ENCODE data around the gene LEMD2.
A peak's percentile ranks its signal among the peaks of the same experiment; 100 is the strongest.

Gene LEMD2

DNA sequence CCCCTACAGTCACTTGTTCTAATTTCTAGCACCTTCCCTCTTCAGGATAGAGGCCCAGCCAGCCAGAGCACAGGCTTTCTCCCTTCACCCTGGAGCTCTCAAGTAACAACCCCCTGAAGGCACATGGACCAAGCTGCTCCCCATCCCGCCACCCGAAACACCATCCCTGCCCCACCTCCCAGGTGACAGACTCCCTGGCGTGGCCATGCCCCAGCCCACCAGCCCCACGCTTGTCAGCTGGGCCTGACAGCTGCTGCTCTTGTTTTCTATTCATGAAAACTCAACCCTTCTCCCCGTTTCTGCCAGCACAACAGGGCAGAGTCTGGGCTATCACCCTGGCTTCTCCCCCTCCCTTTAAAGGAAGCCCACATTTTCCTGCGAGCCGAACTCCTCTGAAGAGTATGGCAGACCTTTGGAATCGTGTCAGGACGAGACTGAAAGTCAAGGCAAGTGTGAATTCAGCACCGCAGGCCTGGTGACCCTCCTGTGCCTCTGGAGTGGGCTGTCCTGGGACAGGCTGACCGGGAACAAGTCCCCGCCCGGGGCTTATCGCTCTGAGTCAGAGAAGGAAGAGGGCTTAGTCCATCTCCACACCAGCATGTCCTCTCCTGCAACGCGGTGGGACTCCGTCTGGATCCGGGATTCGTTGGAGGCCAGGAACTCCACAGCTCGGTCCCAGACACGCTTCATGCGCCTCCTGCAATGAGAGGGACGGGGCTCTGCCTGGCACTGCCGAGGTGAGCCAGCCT lies 16.7 kb downstream of the LEMD2 start:
- no peak for DNase-seq

DNA sequence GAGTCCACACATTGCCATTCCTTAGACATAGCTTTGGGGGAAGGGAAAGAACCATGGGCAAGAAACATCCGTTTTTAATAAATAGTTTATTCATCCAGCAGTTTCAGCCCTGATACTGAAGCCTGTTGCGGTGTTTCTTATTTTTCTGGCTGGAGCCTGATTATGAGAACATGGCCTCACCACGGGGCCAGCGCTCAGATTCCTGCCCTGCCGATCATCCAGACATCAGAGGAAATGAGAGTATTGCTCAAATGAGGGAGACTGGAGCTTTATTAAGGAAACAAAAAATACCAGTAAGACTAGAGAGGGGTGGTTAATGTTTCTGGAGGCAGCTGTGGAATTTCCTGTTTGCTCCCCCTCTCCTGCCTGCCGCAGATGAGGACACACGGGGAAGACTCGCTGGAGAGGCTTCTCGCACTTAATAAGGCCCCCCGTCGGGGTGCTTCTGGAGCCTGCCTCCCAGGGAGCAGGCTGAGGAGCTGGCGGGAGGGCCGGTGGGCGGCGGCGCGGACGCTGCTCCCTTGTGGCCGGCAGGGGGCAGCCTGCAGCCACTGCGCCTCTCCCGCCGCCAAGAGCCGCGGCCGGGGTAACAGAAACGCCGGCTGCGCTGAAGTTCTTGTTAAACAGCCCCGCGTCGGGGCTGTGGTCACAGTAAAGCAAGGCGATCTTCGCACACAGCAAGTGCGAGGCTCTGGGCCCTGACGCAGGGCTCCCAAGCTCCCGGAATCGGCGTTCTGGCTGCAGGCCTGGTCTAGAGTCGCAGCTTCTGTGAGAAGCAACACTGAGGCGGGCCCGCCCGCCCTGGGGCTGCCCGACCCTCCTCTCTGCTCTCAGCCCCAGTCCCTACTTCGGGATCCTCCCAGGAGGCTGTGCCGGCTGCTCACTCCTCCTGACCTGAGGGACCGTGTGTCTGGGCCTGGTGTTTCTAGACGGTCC lies 17.5 kb downstream of the LEMD2 start:
- DNase-seq, result peak; percentile 84

DNA sequence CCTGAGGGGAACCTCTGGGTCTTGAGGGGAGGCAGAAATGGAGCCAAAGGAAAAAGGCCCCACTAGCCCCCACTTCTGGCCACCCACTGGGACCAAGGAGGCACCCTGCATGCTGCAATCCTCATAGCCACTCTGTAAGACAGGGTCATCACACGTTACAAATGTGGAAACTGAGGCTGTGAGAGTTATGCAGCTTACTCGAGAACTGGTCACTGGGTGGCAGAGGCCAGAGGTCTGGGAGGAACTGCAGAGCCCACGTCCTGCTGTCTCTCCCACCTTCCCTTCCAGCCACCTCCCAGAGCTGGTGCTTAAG lies 18.1 kb downstream of the LEMD2 start:
- DNase-seq, result no peak

DNA sequence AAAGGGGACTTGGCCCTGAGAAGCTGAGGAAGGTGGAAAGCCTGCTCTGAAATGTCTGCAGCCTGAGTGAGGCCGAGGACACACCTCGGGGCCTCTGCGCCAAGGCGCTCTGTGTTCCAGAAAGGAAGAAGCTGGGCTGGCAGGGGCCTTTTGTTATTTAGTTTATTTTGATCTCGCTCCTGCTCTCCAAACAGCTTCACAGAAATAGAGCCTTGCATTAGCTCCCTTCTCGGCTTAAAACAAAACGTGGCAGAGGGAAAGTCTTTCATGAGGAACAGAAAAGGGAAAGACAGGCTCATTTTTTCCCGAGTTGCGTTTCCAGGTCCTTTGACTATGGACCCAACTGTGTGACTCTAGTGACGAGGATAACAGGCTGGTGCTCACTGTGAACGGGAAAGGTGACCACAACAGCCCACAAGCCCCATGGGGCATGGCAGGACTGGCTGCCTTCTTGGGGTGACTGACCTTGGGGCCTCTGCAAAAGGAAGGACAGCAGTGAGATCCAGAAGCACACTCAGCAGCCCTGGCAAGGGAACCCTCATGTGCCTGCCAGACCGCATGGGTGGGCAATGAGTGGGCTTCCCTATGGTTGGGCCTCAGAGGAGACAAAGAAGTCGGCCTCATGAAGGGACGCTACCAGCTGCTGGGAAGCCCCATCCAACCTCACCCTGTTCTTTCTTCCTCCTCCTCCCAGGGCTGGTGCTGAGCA lies 18.7 kb downstream of the LEMD2 start:
- no peak for DNase-seq

DNA sequence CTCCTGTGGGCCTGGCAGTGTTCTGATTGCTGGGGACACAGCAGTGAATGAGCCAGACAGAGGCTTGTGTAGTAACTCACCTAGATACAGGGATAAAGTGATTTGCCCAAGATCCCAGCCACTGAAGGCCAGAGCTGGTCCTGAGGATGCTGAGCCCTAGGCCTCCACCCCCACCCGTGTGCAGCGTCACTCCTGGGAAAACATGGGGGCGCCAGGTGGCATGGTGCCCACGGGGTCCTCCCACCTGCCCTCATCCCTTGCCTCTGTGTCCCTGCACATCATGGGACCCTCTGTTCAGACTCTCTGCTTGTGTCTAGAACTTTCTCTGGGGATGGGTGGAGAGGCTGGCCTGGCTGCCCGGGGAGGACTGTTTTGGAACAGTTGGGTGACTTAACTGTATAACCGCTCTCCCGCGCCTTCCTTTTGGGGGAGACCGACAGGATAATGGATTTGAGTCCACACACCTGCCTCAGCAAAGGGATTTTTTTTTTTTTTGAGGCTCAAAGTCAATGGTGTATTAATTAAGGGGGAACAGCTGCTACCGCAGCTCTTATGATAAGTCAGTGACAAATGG lies 19.6 kb downstream of the LEMD2 start:
- DNase-seq, result no peak

DNA sequence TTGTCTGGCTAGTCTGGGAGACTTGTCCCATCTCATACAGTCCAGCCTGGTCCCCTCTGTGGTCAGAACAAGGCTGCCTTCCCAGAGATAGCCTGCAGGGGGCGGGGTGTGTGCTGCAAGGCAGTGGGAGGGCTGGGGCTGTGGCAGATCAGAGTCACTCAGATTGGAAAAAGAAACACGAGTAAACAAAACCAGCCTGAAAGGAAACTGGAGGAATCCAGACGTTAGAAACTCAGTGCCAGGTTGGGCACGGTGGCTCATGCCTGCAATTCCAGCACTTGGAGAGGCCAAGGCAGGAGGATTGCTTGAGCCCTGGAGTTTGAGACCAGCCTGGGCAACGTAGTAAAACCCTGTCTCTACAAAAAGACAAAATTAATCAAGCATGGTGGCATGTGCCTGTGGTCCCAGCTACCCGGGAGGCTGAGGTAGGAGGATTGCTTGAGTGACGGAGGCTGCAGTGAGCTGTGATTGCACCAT lies 20.2 kb downstream of the LEMD2 start:
- DNase-seq, result peak; percentile 84

DNA sequence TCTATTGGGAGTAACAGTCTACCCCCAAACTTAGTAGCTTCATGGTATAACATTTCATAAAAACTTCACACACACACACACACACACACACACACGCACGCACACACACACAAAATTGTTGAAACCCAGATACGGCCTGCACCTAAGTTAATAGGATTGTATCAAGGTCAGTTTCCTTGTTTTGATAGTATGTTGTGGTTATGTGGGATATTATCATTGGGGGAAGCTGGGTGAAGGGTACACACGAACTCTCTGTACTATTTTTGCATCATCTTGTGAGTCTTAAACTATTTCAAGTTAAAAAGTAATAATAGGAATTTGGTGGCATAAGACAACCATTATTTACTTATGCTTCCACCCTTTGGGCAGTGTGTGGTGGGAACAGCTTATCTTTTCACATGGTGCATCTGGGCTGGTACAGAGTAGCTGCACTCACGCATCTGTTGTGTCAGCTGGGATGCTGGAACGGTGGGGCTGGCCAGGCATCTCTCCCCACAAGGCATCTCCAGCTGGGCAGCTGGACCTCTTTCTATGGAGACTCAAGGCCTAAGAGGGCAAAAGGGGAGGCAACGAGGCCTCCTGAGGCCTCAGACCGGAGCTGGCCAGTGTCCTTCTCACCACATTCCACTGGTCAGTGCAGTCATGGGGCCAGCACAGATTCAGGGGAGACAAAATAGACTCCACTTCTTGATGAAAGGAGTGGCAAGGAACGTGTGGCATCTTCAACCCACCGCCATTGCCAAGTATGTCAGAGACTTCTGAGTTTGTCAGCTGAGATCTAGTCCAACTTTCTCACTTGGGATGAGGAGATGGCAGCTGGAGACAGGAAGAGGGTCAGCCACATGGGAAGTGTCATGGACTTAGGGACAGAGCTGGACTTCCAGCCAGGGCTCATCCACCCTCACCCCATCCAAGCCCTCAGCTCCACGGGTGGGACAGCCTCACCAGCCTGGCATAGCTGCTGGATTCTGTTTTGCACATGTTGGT lies 21.7 kb downstream of the LEMD2 start:
- DNase-seq, result no peak

DNA sequence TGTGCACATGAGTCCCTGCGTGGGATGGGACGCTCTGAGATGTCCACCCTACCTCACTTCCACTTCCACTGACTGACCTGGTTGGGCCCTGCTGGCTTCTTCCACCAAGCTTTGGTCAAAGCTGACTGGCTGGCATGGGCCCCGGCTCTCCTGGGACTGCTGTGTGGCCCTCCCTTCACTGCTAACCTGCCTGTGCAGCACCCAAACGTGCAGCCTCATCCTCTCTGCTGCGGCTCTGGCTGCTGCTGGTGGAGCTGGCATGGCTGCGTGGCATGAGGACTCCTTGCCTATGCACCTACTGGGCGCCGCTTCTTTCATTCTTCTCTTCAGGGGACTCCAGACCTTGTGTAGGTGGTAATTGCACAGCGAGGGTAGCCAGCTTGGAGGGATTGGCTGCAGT lies 23.6 kb downstream of the LEMD2 start:
- no peak for DNase-seq

DNA sequence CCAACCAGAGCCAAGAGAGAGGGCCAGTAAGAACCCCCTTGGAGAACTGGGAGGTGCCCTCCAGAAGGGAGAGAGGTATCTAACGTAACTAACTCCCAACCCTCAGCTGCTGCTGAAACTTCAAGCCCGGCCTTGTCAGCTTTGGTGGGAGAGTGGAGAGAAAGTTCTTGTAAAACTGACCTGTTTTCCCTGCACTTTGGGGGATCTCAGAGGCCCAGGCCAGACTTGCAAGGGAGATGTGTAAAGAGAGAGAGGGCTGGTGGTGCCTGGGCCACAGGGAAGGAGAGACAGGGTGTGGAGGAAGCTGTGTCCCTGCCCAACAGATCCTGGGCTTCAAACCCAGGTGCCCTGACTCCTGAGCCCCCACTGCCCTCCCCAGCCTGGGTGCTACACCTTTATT lies 24.9 kb downstream of the LEMD2 start:
- no peak for DNase-seq

DNA sequence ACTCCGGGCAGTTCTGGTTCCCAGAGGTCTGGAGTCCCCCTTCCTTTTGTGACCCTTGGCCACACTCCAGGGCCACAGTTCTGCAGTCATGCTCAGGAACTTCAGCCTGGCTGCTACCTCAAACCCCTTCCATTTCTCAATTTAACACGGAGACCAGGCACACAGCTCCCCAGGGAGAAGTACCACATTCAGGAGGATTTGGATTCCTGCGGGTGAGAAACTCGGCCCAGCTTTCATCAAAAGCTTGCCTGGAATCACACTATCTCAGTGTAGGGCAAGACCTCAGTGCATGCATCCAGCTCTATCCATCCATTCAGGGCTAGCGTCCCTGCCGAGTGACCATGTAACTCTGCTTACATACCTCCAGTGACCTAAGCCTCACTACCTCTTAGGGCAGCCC lies 25.4 kb downstream of the LEMD2 start:
- no peak for DNase-seq

DNA sequence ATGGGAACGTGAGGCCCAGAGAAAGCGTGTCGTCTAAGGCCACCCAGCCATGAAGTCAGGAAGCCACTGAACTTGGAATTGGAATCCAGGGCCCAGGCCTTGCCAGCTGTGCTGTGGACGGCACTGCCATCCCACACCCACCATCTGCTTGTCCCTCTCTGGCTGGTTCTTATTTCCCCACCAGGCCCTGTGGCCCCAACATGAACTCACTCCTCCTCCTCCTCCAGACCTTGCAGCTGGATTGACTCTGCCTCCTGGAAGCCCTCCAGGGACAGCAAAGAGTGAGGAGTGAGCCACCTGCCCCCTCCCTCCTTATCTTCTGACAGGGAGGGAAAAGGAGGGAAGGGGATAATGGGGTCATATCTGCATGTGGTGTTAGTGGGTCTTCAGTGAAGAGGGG lies 26.2 kb downstream of the LEMD2 start:
- no peak for DNase-seq

DNA sequence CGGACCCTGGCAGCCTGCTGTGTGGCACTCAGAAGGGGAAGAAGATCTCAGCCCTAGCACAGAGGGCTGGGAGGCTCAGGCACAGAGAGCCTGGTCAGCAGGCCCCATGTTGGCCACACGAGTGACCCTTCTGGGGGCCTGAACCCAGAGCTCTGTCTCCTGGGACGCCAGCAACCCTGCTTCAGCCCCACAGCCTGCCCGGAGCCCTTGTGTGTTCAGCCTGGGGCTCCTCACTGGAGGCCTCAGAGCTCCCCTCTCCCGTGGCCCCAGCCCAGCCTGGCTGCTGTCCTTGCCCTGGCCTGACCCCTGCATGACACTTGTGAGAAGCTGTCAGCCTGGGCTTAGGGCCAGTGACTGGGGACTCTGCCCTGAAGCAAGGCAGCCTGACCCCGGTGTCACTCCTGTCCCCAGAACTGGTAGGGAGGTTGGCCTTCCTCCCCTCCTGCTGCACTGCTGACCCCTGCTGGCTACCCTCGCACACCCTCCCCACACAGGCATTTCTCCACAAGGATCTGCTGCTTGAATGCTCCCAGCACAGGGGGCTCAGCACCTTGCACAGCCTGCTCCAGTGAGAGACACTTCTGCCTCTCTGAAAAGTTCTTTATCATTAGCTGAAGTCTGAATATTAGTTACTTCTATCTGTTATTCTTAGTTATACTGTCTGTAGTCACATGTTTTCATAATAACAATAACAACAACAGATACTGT lies 26.9 kb downstream of the LEMD2 start:
- DNase-seq, result no peak

DNA sequence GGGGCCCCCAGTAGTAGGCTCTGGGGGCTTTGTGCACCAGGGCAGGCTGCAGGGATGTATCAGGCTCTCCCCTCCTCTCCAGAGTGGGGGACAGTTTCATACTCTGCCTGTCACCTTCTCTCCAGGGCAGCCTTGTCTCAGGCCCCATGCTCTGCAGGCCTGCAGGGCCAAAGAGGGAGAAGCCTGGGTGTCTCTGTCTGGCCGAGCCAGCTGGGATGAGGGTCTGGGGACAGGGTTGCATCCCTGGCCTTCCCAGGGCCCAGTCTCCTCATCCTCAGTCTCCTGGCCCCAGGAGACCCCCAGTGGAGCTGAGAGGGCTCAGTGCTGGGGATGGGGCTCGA lies 27.4 kb downstream of the LEMD2 start:
- no peak for DNase-seq

DNA sequence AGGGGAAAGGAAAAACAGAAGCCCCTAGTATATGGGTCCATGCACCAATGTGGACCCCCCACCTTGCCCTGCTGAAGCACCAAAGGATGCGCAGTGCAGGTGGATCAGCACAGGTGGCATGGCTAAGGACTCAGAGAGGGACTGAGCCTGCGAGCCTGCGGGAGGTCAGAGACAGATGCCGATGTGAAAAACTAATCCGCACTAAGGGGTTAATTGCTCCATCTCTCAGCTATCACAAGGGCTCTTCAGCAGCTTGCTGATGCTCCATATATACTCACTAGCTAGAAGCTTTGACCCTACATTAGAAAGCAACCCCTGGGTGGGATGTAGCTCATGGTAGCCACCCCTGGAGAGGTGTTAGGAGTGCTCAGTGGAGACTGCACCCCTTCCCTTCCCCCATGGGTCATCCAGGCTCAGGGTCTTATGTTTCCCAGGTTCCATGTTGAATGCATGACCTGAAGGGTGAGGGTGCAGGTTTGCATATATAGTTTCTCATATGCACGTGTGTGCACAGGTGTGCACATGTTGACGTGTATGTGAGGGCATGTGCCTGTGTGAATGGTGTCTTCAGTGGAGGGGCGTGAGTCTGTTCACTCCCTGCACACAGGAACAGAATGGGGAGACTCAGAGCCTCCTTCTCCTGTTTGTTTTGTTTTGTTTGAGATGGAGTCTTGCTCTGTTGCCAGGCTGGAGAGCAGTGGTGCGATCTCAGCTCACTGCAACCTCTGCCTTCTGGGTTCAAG lies 28.9 kb downstream of the LEMD2 start:
- DNase-seq, result no peak

DNA sequence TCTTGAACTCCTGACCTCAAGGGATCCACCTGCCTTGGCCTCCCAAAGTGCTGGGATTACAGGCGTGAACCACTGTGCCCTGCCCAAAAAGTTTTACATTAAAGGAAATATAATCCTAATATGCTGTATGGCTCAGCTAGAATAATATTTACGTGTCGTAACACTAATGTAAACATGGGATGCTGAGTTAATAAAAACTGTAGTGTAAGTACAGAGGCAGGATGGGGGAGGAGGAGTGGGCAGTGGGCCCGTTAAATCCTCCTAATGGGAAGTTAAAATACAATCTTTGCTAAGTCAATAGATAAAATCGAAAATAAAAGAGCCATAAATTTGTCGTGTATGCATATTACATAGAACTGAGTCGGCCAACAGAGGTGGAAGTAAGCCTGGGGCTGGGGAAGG lies 30.1 kb downstream of the LEMD2 start:
- no peak for DNase-seq

DNA sequence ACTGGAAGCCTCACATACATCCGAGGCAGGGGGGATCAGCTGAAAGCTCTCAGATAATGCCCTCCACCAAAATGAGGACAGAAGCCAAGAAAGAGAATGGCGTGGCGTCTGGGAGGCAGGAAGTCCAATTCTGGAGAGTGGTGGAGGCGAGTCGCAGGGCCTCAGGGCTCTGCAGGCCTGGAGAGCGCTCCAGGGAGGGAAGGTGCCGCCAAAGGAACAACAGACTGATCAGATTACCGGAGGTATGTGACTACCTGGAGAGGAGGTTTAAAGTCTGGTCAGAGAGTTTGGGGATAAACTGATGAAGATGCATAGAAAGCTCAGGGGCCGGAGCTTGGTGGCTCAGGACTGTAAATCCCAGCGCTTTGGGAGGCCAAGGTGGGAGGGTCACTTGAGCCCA lies 31.0 kb downstream of the LEMD2 start:
- DNase-seq, result no peak

DNA sequence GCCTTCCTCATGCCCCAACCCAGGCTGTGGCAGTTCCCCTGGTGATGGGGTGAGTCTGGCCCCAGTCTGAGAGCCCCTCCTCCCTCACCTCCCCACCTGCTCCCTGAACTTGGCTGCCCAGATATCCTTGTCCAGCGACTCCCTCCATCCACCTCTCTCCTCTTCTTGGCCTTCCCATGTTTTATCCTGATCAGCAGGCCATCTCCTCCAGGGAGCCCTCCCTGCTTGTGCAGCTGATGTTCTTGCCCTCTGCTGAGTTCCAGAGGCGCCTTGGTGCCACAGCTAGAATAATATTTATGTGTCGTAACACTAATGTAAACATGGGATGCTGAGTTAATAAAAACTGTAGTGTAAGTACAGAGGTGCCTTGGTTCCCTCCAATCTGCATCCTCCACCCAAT lies 31.8 kb downstream of the LEMD2 start:
- no peak for DNase-seq

DNA sequence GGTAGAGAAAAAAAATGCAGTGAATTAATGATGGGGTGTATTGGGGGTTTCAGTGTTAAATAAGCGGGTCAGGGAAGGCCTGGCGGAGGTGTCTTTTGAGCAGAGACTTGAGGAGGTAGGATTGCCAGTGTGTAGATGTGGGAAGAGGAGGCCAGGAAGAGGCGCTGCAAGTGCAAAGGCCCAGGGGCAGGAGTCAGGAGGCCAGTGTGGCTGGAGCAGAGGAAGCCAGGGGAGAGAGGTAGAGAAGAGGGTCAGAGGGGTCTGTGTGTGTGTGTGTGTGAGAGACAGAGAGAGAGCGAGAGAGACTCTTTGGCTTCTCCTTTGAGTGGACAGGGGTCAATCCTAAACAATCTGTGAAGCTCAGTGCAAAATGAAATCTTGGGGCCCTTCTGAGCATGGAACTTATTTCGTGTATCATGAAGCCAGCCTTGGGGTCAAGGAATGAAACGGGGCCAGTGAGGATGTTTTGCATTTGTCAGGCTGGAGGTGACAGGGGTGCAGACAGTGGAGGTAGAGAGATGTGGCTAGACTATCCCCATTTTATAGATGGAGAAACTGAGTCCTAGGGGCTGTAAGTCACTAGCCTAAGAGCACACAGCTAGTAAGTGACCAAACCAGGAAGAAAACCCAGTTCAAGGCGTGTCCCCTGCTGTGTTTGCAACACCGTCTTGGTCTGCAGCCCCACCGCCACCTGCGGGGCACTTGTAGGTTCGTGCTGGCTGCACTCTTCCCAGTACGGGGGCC lies 32.5 kb downstream of the LEMD2 start:
- DNase-seq, result no peak

DNA sequence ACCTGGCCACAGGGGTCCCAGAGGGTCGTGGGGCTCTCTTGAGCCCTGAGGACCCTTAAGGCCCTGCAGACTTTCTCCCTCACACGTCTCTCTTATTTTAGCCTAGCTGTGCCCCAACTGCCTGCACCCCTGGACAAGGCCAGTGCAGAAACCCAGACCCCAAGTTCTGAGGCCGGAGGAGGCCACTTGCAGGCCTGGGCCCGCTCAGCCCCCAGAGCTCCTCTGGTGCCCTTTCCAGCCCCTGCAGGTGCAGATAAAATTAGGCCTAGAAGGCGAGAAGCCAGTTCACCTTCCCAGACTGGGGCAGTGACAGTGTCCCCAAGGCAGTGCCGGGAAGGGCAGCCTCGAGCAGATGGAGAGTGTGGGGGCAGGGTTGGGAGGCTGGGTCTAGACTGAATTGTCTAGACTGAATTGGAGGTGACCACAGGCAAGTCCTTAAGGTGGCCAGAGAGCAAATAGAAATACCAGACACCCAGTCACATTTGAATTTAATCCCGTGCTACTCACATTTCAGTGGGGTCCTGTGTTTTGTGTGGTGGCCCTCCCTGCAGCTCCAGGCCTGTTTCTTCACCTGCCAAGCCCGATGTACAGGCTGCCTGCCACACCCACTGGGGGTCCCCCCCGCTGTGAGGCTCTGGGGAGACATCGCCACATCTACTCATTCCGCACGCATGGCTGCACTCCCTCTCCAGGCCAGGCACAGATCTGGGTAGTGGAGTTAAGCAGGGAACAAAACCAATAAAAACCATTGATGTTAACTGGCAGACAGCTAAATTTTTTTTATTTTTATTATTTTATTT lies 33.7 kb downstream of the LEMD2 start:
- DNase-seq, result no peak

All from amniotic stem cell (primary cell).